ENCODE results near the gene OR10A5.

Gene OR10A5

DNA sequence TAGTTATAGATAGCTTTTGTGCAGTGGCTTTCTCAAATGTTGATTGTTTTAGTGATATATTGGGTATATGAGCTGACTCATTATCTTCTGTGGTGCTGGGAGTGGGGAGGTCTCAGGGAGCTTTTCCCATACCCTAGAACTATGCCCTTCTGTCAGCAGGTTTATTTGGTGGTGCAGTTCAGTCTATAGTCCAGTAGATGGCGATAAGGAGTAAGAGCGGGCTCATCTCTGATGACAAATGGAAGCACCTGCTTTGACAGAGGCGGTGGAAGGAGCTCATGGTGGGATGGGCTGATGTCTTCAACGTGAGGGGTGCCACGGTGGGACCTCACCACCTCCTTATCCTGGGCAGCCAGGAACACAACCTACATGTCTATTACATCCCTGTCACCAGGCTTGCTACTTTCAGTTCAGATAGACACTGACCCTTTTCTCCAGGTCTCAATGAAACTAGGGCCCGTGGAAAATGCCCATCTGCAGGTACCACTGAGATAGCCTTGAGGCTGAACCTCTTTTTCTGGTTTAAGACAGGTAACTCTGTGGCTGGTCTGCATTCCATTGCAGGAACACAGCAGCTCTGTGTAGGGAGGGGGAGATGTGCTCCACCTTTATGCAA is 33.0 kb upstream of the OR10A5 start:
- Histone ChIP-seq H3K4me1 (ENCODE audit: insufficient read depth, low read length, severe bottlenecking) (no peaks in the 10 kb centered on the region), H2AFZ (ENCODE audit: low read length) (no peak overlapping the region), H3K4me2 (ENCODE audit: low read length) (no peak overlapping the region), H3K27ac (ENCODE audit: low read depth, low read length, poor library complexity, severe bottlenecking) (no peak overlapping the region), H3K79me2 (ENCODE audit: insufficient read depth, low read length) (no peaks in the 10 kb centered on the region), H3K9me2 (ENCODE audit: low read depth, low read length) (no peaks in the 10 kb centered on the region), H3K9ac (ENCODE audit: low read length) (no peak overlapping the region), H3F3A (ENCODE audit: insufficient read depth, low read length) (no peaks in the 10 kb centered on the region), H3K27me3 (ENCODE audit: insufficient read depth, low read length) (no peaks in the 10 kb centered on the region), H3K36me3 (ENCODE audit: insufficient read depth, low read length) (no peaks in the 10 kb centered on the region), H4K20me1 (ENCODE audit: insufficient read depth, low read length) (no peaks in the 10 kb centered on the region), H3K4me3 (ENCODE audit: low read depth, low read length, poor library complexity, severe bottlenecking) (no peak overlapping the region), H3K9me3 (ENCODE audit: low read length) (no peaks in the 10 kb centered on the region)
- no peak for TF ChIP-seq EZH2 (IDR thresholded peaks at IDR 0.05; ENCODE audit: borderline replicate concordance, low read length)
- TF ChIP-seq, protein P1, sequence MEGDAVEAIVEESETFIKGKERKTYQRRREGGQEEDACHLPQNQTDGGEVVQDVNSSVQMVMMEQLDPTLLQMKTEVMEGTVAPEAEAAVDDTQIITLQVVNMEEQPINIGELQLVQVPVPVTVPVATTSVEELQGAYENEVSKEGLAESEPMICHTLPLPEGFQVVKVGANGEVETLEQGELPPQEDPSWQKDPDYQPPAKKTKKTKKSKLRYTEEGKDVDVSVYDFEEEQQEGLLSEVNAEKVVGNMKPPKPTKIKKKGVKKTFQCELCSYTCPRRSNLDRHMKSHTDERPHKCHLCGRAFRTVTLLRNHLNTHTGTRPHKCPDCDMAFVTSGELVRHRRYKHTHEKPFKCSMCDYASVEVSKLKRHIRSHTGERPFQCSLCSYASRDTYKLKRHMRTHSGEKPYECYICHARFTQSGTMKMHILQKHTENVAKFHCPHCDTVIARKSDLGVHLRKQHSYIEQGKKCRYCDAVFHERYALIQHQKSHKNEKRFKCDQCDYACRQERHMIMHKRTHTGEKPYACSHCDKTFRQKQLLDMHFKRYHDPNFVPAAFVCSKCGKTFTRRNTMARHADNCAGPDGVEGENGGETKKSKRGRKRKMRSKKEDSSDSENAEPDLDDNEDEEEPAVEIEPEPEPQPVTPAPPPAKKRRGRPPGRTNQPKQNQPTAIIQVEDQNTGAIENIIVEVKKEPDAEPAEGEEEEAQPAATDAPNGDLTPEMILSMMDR (IDR thresholded peaks at IDR 0.05; ENCODE audit: low read length): peak; percentile 84

DNA sequence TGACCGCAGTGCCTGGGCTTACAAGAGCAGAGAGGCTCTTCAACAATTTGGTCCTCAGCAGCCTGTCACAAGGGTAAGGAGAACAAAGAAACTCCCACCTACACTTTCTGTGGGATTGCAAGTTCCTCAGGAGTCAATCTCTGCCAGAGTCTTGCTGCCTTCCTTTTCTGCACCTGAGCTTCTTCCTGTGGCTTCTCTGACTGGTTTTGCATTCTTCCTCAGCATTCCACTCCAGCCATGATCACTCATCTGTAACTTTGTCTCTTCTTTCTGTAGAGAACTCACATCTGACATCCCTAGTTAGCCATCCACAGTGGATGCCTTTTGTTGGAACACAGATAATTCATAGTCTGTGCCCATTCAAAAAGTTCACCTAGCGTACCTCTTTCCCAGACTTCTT is 31.8 kb upstream of the OR10A5 start:
- no peak overlapping the region for H3K9ac ChIP-seq (ENCODE audit: low read length)
- H3K27me3 ChIP-seq (ENCODE audit: insufficient read depth, low read length): no peaks in the 10 kb centered on the region
- no peak for TF ChIP-seq EZH2 (IDR thresholded peaks at IDR 0.05; ENCODE audit: borderline replicate concordance, low read length)
- TF ChIP-seq, protein P1 (IDR thresholded peaks at IDR 0.05; ENCODE audit: low read length): no peak
- H4K20me1 ChIP-seq (ENCODE audit: insufficient read depth, low read length): no peaks in the 10 kb centered on the region
- H3K36me3 ChIP-seq (ENCODE audit: insufficient read depth, low read length): no peaks in the 10 kb centered on the region
- H3K4me2 ChIP-seq (ENCODE audit: low read length): no peak overlapping the region
- H2AFZ ChIP-seq (ENCODE audit: low read length): no peak overlapping the region
- H3K4me1 ChIP-seq (ENCODE audit: insufficient read depth, low read length, severe bottlenecking): no peaks in the 10 kb centered on the region
- H3K27ac ChIP-seq (ENCODE audit: low read depth, low read length, poor library complexity, severe bottlenecking): no peak overlapping the region
- no peaks in the 10 kb centered on the region for H3K9me2 ChIP-seq (ENCODE audit: low read depth, low read length)
- H3K4me3 ChIP-seq (ENCODE audit: low read depth, low read length, poor library complexity, severe bottlenecking): no peak overlapping the region
- H3F3A ChIP-seq (ENCODE audit: insufficient read depth, low read length): no peaks in the 10 kb centered on the region
- H3K79me2 ChIP-seq (ENCODE audit: insufficient read depth, low read length): no peaks in the 10 kb centered on the region
- no peaks in the 10 kb centered on the region for H3K9me3 ChIP-seq (ENCODE audit: low read length)

DNA sequence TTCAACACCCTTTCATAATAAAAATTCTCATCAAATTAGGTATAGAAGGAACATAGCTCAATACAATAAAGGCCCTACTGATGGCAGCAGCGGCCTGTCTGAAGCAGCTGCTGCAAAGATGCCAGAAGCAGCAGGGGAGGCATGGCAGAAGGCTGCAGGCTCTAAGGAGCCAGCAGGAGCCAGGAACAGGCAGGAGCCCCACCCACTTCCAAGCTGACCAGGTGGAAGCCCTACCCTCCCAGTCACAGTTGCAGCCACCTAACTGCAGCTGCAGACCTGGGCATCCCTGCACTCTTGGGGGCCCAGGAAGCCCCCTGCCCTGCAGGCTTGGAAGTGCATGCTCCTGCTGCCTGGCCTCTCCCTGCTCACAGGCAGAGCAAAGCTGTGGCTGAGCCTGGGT is 27.8 kb upstream of the OR10A5 start:
- no peak overlapping the region for H3K4me3 ChIP-seq (ENCODE audit: low read depth, low read length, poor library complexity, severe bottlenecking)
- no peaks in the 10 kb centered on the region for H4K20me1 ChIP-seq (ENCODE audit: insufficient read depth, low read length)
- no peak overlapping the region for H3K9ac ChIP-seq (ENCODE audit: low read length)
- TF ChIP-seq, protein P1 (IDR thresholded peaks at IDR 0.05; ENCODE audit: low read length): no peak
- TF ChIP-seq EZH2 (IDR thresholded peaks at IDR 0.05; ENCODE audit: borderline replicate concordance, low read length): no peak
- no peaks in the 10 kb centered on the region for H3K36me3 ChIP-seq (ENCODE audit: insufficient read depth, low read length)
- no peaks in the 10 kb centered on the region for H3K79me2 ChIP-seq (ENCODE audit: insufficient read depth, low read length)
- H2AFZ ChIP-seq (ENCODE audit: low read length): no peak overlapping the region
- H3K9me3 ChIP-seq (ENCODE audit: low read length): 0 out of 2 replicates have a peak, but pooled peaks cover 4% of the 10 kb centered on the region
- no peak overlapping the region for H3K4me2 ChIP-seq (ENCODE audit: low read length)
- H3K9me2 ChIP-seq (ENCODE audit: low read depth, low read length): no peaks in the 10 kb centered on the region
- no peaks in the 10 kb centered on the region for H3K4me1 ChIP-seq (ENCODE audit: insufficient read depth, low read length, severe bottlenecking)
- H3F3A ChIP-seq (ENCODE audit: insufficient read depth, low read length): no peaks in the 10 kb centered on the region
- no peaks in the 10 kb centered on the region for H3K27me3 ChIP-seq (ENCODE audit: insufficient read depth, low read length)
- H3K27ac ChIP-seq (ENCODE audit: low read depth, low read length, poor library complexity, severe bottlenecking): no peak overlapping the region
